NCI-H446 treated with DMSO at 0.1 percent for 48 hours (cell line): ENCODE data around the gene CTDNEP1.

ENCODE experiments used
- DNase-seq: peaks from one replicate; lab custom pipeline; 2025; lab: John Stamatoyannopoulos, UW

Gene CTDNEP1

GRCh38 chr17:7280519-7281073, 29.1 kb upstream of the CTDNEP1 start:
- peak; percentile 45 for DNase-seq

DNA sequence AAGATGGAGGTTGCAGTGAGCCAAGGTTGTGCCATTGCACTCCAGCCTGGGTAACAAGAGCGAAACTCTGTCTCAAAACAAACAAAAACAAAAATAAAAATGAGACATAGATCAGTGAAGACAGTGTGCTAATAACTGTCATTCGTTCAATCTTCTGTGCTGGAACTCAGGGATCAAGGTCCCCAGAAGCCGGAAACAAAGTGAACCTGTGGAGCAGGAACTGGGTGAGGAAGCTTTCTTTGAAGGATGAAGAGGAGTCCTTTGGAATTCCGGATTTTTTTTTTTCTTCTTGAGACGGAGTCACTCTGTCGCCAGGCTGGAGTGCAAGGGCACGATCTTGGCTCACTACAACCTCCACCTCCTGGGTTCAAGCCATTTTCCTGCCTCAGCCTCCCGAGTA, 27.9 kb upstream of the CTDNEP1 start:
- DNase-seq: no peak

DNA sequence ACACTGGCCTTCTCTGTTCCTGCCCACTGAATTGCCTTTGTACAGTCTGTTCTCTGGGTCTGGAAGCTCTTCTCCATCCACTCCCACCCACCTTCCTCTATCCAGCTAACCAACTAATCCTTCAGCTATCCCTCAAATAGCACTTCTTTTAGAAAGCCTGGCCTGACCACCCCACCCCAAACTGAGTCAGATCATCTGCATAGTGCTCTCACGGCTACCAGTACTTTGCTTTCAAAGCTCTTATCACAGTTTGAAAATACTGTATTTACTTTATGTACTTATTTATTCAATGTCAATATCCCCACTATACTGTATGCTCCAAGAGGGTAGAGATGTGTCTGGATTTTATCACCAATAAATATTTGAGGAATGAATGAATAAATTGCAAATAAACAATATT, 15.2 kb upstream of the CTDNEP1 start:
- no peak for DNase-seq

DNA sequence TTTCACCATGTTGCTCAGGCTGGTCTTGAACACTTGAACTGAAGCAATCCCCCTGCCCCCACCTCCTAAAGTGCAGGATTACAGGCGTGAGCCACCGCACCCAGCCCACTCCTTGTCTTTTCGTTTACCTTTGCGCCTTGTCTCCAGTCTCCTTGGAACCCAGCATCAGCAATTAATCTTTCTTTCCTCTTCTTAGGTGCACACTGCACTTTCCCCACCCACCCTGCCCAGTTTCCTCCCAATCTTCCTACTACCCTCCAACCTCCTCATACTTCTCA, 12.2 kb upstream of the CTDNEP1 start:
- DNase-seq: no peak

GRCh38 chr17:7262935-7263800, 11.6 kb upstream of the CTDNEP1 start:
- no peak for DNase-seq

DNA sequence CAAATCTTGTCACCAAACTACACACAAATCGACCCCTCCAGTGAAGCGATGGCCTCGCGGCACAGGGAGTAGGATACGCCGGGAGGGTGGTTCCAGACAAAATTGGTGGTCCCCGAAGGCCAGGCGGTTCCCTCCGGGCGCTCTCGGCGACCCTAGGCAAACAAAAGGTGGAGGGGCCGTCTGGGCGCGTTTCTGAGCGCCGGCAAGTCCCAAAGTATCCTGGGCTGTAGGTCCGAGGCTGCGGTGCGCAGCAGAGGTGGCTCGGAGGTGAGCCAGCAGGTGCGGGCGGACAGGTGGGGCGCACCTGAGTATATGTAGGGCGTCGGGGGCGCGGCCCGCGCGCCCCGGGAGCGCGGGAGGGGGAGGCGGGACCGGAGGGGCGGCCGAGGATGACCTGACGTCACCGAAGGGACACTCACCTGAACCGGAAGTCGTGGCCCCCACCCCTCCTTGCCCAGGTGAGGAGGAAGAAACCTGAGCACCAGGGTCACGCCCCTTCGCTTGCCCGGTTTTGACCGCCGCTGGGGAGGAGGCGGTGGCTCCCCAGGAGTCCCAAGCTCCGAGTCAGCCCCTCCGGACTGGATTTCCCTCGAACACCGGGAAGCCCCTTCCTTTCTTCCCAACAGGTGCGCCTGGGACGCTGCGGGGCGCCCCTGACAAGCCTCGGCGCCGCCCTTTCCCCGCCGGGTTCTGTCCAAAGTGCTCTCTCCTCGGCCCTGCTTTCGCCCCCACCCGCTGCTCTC, 10.8 kb upstream of the CTDNEP1 start, which contains the start of gene CLDN7:
Gene CLDN7, minus strand, starts transcription at position 287 of the 743 bp plus-strand sequence. CDS start 435 bp downstream, outside the sequence.
- no peak for DNase-seq

DNA sequence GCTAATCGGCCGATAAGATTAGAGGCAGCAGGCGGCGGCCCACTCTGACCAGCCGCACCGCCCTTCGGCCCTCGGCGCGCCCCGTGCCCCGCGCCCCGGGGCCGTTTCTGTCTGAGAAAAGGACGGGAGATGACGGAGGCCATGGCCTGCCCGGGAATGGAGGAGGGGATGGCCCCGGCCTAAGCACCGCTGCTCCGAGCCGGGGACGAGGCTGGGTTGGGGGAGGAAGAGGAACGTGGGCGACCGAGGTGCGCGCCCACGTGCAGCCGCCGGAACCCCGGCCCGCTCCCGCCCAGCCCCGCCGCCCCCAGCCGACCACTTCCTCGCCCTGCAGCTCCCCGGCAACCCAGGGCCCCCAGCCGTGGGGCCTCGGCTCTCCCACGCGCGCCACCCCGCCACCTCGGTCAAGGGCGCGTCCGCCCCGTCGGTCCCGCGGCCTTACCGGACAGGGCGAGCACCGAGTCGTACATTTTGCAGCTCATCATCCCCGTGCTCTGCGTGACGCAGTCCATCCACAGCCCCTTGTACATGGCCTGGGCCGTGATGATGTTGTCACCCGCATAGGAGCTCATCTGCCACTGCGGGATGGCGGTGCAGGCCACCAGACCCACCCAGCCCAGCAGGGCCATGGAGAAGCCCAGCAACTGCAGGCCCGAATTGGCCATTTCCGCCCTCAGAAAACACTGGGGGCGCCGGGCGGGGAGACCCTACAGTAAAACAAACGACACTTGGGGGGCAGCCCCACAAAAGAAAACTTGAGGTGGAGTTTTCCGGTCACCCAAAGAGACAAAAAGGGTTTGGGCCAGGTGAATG, 10.1 kb upstream of the CTDNEP1 start:
- no peak for DNase-seq

- DNase-seq: no peak
Measured at GRCh38 chr17:7260651-7261378, 9.3 kb upstream of the CTDNEP1 start.

DNA sequence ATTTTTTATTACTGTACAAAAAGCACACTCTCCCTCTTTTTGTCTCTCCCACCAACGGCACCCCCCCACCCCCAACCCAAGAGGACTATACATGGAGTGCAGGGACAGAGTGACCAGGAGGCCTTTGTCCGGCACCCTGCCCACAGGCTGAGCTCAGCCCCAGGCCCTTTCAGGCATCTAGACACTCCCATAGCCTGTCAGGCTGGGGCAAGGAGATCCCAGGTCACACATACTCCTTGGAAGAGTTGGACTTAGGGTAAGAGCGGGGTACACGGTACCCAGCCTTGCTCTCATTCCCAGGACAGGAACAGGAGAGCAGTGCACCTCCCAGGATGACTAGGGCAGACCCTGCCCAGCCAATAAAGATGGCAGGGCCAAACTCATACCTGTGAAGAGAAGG, 8.6 kb upstream of the CTDNEP1 start:
- no peak for DNase-seq

DNA sequence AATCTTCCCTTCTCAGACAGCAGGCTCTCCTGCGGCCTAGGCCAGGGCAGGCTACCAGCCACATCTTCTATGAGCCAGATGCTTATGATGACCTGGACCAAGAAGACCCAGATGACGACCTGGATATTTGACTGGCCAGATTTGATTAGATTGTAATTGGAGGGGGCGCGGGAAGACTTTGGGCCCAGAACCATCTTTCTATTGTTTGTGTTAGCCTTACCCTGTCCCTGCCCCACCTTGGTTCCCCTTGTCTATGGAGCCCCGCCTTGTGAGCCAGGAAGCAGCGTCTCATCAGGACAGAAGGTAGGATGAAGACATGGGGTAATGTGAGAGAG, 8.0 kb upstream of the CTDNEP1 start:
- no peak for DNase-seq

- no peak for DNase-seq
Measured at GRCh38 chr17:7258731-7259554, 7.4 kb upstream of the CTDNEP1 start.

DNA sequence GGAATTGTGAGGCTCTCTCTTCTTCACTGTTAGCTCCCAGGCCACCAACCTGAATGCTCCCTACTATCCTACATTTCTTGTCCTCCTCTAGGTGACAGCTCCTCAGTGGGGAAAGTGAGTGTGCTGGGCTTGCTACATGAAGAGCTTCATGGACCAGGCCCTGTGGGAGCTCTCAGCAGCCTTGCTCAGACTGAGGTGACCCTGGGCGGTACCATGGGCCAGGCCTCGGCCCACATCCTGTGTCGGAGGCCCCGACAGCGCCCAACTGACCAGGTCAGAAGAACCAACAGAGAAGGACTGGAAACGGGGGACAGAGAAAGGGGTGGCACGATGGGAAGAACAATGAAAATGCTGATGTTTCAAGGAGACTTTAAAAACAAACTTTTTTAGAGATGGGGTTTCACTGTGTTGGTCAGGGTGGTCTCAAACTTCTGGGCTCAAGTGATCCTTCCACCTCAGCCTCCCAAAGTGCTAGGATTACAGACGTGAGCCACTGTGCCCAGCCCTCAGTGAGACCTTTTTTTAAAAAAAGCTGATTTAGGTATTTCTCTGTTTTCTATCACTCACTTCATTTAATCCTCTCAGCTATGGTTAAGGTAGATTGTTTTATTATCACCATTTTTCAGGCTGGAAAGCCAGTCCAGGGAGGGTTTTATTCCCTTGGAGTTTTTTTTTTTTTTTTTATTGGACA, 5.4 kb upstream of the CTDNEP1 start:
- no peak for DNase-seq

DNA sequence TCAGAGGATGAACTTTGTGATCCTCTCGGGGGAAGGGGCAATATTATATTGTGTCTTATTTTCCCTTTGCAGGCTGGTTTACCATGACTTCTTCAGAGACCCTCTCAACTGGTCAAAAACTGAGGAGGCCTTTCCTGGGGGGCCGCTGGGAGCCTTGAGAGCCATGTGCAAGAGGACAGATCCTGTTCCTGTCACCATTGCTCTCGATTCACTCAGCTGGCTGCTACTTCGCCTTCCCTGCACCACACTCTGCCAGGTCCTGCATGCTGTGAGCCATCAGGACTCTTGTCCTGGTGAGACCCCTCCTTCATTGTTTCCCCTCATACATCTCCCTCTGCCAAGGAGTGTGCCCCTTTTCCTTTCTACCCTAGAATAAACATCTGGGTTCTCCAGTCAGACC, 3.0 kb upstream of the CTDNEP1 start:
- no peak for DNase-seq

DNA sequence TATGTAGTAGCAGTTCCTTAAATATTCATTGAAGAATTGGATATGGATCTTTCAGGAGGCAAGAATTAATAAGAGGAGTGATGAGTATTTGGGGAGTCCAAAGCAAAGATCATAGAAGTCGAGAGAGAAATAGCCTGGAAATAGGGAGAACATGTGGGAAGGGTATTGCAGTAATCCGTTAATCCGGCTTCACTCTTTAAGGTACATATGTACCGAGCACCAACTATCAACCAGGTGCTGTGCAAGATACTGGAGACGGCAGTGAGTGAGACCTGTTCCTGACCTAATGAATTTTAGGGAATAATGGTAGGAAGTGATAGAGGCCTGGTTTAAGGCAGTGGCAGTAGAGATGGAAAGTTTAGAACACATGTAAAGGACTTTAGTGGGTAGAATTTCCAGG, 1.5 kb upstream of the CTDNEP1 start:
- no peak for DNase-seq

DNA sequence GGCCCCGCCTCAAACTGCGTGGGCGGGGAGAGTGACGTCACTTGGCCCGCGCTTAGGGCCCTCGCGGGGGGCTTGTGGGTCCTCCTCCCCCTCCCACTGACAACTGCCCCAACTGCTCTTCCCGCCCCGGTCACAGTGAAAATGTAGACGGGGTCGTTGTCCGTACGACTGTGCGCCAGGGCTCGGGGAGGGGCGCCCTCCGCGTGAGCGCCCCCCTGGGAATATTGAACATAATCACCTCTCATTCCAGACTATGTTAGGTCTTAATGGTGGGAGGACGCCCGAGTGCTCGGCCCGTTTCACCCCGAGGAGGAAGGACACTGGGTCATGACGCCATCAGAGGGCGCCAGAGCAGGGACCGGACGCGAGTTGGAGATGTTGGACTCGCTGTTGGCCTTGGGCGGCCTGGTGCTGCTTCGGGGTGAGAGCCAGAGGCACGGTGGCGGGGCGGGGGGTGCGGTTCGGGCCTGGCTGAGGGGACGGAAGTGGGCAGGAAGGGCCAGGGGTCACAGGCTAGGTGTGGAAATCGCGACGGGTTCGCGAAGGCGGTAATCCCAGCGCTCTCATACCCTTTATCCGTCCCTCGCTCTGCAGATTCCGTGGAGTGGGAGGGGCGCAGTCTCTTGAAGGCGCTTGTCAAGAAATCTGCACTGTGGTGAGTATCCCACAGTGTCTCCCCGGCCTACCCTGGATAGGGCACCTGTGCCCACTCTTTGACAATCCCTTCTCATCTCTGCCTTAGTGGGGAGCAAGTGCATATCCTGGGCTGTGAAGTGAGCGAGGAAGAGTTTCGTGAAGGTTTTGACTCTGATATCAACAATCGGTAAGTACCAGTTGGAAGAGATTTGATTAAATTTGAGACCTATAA, 876 bp upstream of the CTDNEP1 start, which contains the start of gene ELP5:
Gene ELP5, plus strand, starts transcription at position 40 of the 868 bp plus-strand sequence. Its CDS starts 336 bp downstream, at position 376.
- peak; percentile 83 for DNase-seq

GRCh38 chr17:7250695-7251627, 573 bp downstream of the CTDNEP1 start:
- DNase-seq: no peak

DNA sequence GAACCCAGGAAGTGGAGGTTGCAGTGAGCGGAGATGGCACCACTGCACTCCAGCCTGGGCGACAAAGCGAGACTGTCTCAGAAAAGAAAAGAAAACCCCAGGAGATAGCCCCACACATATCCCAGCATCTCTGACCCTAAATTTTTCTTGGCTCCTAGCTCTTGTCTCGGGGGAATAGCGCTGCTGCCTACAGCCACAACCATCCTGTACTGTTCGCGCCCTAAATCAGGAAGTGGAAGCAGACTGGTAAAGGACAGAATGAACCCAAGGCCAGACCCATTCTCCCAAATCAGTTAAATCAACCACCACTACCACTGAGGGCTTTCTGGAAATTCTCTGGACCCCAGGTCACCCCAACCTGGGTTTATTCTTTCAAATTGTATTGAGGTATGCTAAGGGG, 1.7 kb downstream of the CTDNEP1 start:
- DNase-seq: no peak

DNA sequence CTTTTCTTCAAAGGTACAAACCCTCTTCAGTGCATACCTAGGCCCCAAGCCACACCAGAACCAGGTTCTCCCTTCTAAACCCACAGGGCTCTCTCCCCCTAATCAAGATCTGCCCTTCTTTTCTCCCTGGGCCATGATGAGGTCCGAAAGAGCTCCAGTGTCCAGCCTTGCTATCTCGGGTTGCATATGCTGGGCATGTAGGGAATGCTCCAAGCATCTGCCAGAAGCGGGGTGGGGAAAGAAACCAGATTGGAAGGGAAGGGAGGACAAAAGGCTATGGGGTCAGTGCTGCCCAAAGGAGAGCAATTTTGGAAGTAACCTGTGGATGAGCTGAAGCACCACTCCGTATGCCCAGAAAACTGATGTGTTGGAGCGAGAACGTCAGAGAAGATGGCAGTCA, 2.3 kb downstream of the CTDNEP1 start:
- DNase-seq: no peak
